ENCODE data around the gene TFDP1.
A peak's percentile ranks its signal among the peaks of the same experiment; 100 is the strongest.

TFDP1 gene

GRCh38 chr13:113632706-113633484 lies 48.3 kb downstream of the TFDP1 start:
- DNase-seq (ENCODE audit: low spot score) = no peak

GRCh38 chr13:113633485-113633873 lies 48.9 kb downstream of the TFDP1 start:
- DNase-seq (ENCODE audit: low spot score) = no peak

- no peak for DNase-seq (ENCODE audit: low spot score)
These were observed 49.9 kb downstream of the TFDP1 start for GRCh38 chr13:113634279-113635047.

- no peak for DNase-seq (ENCODE audit: low spot score)
These were observed 50.5 kb downstream of the TFDP1 start for GRCh38 chr13:113635048-113635420.

- no peak for DNase-seq (ENCODE audit: low spot score)
These were observed 51.2 kb downstream of the TFDP1 start for GRCh38 chr13:113635709-113636108.

- no peak for DNase-seq (ENCODE audit: low spot score)
These were observed 51.9 kb downstream of the TFDP1 start for GRCh38 chr13:113636266-113636963.

- DNase-seq (ENCODE audit: low spot score) = no peak
These were observed 53.0 kb downstream of the TFDP1 start for GRCh38 chr13:113637262-113638160.

GRCh38 chr13:113638173-113638746 lies 53.7 kb downstream of the TFDP1 start:
- DNase-seq (ENCODE audit: low spot score) = no peak

- DNase-seq (ENCODE audit: low spot score) = no peak
These were observed 54.3 kb downstream of the TFDP1 start for GRCh38 chr13:113638806-113639205.

- no peak for DNase-seq (ENCODE audit: low spot score)
These were observed 55.2 kb downstream of the TFDP1 start for GRCh38 chr13:113639616-113640262.

- DNase-seq (ENCODE audit: low spot score) = peak; percentile 18
These were observed 56.9 kb downstream of the TFDP1 start for GRCh38 chr13:113641426-113641825.

GRCh38 chr13:113642563-113642962 lies 58.0 kb downstream of the TFDP1 start:
- no peak for DNase-seq (ENCODE audit: low spot score)

- DNase-seq (ENCODE audit: low spot score) = no peak
These were observed 59.0 kb downstream of the TFDP1 start for GRCh38 chr13:113643593-113643992.

GRCh38 chr13:113644800-113645199 lies 60.2 kb downstream of the TFDP1 start:
- no peak for DNase-seq (ENCODE audit: low spot score)

- peak; percentile 22 for DNase-seq (ENCODE audit: low spot score)
These were observed 60.8 kb downstream of the TFDP1 start for GRCh38 chr13:113645329-113645728.

- DNase-seq (ENCODE audit: low spot score) = no peak
These were observed 61.8 kb downstream of the TFDP1 start for GRCh38 chr13:113646376-113646775.

- DNase-seq (ENCODE audit: low spot score) = no peak
These were observed 62.4 kb downstream of the TFDP1 start for GRCh38 chr13:113646921-113647340.

- DNase-seq (ENCODE audit: low spot score) = no peak
These were observed 63.0 kb downstream of the TFDP1 start for GRCh38 chr13:113647351-113648215.

GRCh38 chr13:113648216-113648610 lies 63.7 kb downstream of the TFDP1 start:
- no peak for DNase-seq (ENCODE audit: low spot score)

GRCh38 chr13:113649212-113649611 lies 64.7 kb downstream of the TFDP1 start:
- no peak for DNase-seq (ENCODE audit: low spot score)

All from ecto neural progenitor cell (in vitro differentiated cells).